ENCODE data around the gene AUTS2. TPM values are rescaled to one million over a fixed set of nuclear protein-coding genes. Genes with fewer than 3 reads are reported as not detected.

AUTS2 gene
- total and polyA plus RNA-seq, 2 of the 8 experiments (the other 6 are each of a cell fraction or from before 2014, with no cell fraction given): 25.9 to 101 TPM

DNA sequence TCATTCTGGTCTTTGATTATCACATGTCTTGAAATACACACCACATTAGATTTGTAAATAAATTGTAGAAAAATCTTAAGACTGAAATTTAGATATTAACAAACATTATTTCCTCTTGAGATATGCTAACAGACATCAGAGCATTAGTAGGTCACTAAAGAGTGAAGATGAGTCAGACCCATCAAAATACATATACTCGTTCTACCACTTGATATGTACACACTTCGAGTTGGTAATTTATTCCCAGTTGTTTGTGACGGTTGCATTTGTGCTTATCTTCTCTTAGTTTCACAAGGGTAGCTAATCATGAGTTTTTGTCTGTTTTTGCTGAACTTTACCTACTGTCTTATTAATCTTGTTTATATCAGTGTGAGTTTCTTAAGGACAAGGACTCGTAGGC lies 383.4 kb downstream of the AUTS2 start:
- no peak overlapping the region for H2BK120ac ChIP-seq (replicated peaks; ENCODE audit: low read depth, low read length)
- no peak overlapping the region for H2AK5ac ChIP-seq (ENCODE audit: low read depth, low read length)
- H2BK12ac ChIP-seq (ENCODE audit: low read depth, low read length): no peak overlapping the region
- H4K8ac ChIP-seq (ENCODE audit: extremely low read depth, insufficient read depth, low read length): no peak overlapping the region
- H4K20me1 ChIP-seq (replicated peaks in 1 of 2; ENCODE audit: control insufficient read depth in 1 of 2, insufficient read depth in 2 of 2, low read length in 2 of 2): no peaks in the 10 kb centered on the region
- H3K4me2 ChIP-seq (ENCODE audit: insufficient read depth in 1 of 2, low read depth in 2 of 2, low read length in 2 of 2): no peak overlapping the region
- no peak overlapping the region for H3K56ac ChIP-seq (replicated peaks; ENCODE audit: insufficient read length, low read depth, low read length)
- no peak overlapping the region for H2BK5ac ChIP-seq (ENCODE audit: low read depth, low read length)
- no peak overlapping the region for H4K91ac ChIP-seq (replicated peaks; ENCODE audit: insufficient read length, low read length)
- POLR2A ChIA-PET (ENCODE audit: partially characterized antibody): no interaction called here
- no peak overlapping the region for H3K4ac ChIP-seq (replicated peaks; ENCODE audit: insufficient read length, low read depth, low read length)
- H4K5ac ChIP-seq (ENCODE audit: insufficient read length, low read depth, low read length): no peak overlapping the region
- H2AFZ ChIP-seq (ENCODE audit: low read length): no peak overlapping the region
- no peak overlapping the region for H2BK20ac ChIP-seq (ENCODE audit: low read length)
- WGBS, 2 experiments (ENCODE audit: extremely low coverage in 1 of 2, insufficient coverage in 1 of 2, insufficient read length in 1 of 2, insufficient replicate concordance in 2 of 2, low coverage in 1 of 2, low lambda C conversion rate in 2 of 2, missing lambda C conversion rate in 1 of 2): 94% methylated on average over 4 of the region's 4 CpGs; no CpG with 5 or more reads in 1 of the 2 experiments
- H3K27me3 ChIP-seq (replicated peaks in 1 of 4; ENCODE audit: control insufficient read depth in 3 of 4, extremely low read depth in 1 of 4, insufficient read depth in 3 of 4, low read length in 3 of 4): no peaks in the 10 kb centered on the region
- no peaks in the 10 kb centered on the region for H3K79me1 ChIP-seq (ENCODE audit: low read depth, low read length)
- H3K23ac ChIP-seq (ENCODE audit: insufficient read length): no peak overlapping the region
- no peak overlapping the region for H3K27ac ChIP-seq (ENCODE audit: low read depth, low read length)
- H3K4me3 ChIP-seq (ENCODE audit: extremely low read depth in 1 of 4, insufficient read depth in 2 of 4, low read depth in 3 of 4, low read length in 4 of 4): no peak overlapping the region
- CTCF ChIA-PET (ENCODE audit: partially characterized antibody): interaction anchor here (1.2 kb wide), 1 partner anchor 9 kb away, joined by 4 read pairs; no protein-coding TSS in a partner anchor
- no peak for FAIRE-seq
- no peak overlapping the region for H2BK15ac ChIP-seq (ENCODE audit: low read length)
- H3K14ac ChIP-seq (ENCODE audit: insufficient read length): no peak overlapping the region
- H3K36me3 ChIP-seq (ENCODE audit: control insufficient read depth in 2 of 4, insufficient read depth in 4 of 4, low read length in 3 of 4): no peaks in the 10 kb centered on the region
- H3K9ac ChIP-seq (replicated peaks in 1 of 4; ENCODE audit: extremely low read depth in 1 of 4, low read depth in 3 of 4, low read length in 3 of 4): no peak overlapping the region
- TF ChIP-seq RAD21 (IDR thresholded peaks at IDR 0.05 in 1 of 2, conservative IDR thresholded peaks at IDR 0.05 in 1 of 2; ENCODE audit: low read depth in 2 of 2, low read length in 2 of 2) (no peak), MAFK (IDR thresholded peaks at IDR 0.05; ENCODE audit: low read depth, low read length) (no peak), EGR1 (IDR thresholded peaks at IDR 0.05; ENCODE audit: borderline replicate concordance, low read depth, low read length) (no peak), RXRA (IDR thresholded peaks at IDR 0.05; ENCODE audit: insufficient read depth, low read depth, low read length) (no peak), NANOG (IDR thresholded peaks at IDR 0.05; ENCODE audit: insufficient read depth, low read depth, low read length, poor library complexity, severe bottlenecking) (no peak), CTCF (IDR thresholded peaks at IDR 0.05; ENCODE audit: control extremely low read depth in 1 of 3, insufficient read depth in 1 of 3, low read depth in 1 of 3, low read length in 3 of 3) (no peak)
- H3K79me2 ChIP-seq (ENCODE audit: control insufficient read depth in 1 of 2, insufficient read depth in 2 of 2, low read length in 2 of 2): no peaks in the 10 kb centered on the region
- H3K4me1 ChIP-seq (replicated peaks in 1 of 4; ENCODE audit: control insufficient read depth in 3 of 4, insufficient read depth in 4 of 4, low read length in 3 of 4): peaks cover 0 to 5% (median 0%) of the 10 kb centered on the region in 4 experiments; a peak in 1 of 7 replicates
- no peak for DNase-seq (ENCODE audit: low read depth in 1 of 2, low spot score in 2 of 2)
- no peak overlapping the region for H3K18ac ChIP-seq (ENCODE audit: extremely low read depth, low read length)
- 0 out of 4 replicates have a peak, but pooled peaks cover 0 to 2% of the 10 kb centered on the region in 2 experiments for H3K9me3 ChIP-seq (ENCODE audit: insufficient read depth in 2 of 2, low read depth in 1 of 2, low read length in 1 of 2)
- no peaks in the 10 kb centered on the region; the same call in 1 of the 2 replicates for H3K23me2 ChIP-seq (ENCODE audit: low read depth, low read length)
